Ureter (tissue), 1 donor: ENCODE measurements around the gene ATOSA. TPM values are rescaled to one million over a fixed set of nuclear protein-coding genes. Genes with fewer than 3 reads are reported as not detected.

Source experiments
- DNase-seq: peaks from one replicate; pipeline ENCODE4 v3.0.0-alpha.2; 2020; ENCODE audit warnings: low spot score
- total RNA-seq: library from RNA; stranded (reverse); gene quantifications from one replicate; pipeline ENCODE4 v1.2.4, GENCODE V29; 2023
- donor health status: DM: yes; HTN: yes; CAD: no.

ATOSA gene
- total RNA-seq, 1 donor from 2014 or later: 63.5 TPM

DNA sequence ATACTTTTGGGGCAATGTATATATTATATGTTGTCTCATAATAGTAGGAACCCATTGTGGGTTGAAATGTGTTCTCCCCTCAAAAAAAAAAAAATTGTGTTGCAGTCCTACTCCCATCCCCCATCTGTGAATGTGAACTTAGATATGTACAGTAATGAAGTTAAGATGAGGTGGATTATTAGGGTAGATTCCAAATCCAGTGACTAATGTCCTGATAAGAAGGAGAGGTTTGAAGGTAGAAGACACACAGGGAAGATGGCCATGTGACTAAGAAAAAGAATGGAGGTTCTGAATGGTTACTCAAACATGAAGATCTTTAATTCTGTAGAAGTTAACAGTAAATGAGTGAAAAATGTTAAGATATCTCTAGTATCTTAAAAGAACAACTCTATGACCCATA lies 3.0 kb upstream of the ATOSA start:
- no peak for DNase-seq

DNA sequence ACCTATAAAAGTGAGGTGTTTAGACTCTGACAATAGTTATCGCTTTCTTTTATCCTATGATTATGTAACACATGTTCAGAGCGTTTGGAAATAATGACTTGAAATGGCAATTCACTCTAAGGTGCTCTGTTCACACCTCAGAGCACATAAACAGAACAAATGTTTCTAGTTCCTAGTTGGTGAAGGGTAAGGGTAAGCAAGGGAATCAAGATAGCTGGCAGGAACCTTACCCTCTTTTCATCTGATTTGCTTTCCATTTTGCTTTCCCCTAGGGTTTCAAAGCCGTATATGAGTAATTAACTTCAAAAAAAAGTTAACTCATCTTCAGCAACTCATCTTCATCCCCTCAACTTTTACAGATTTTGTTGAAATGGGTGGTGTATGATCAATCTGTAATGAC lies 2.3 kb upstream of the ATOSA start:
- DNase-seq: no peak

DNA sequence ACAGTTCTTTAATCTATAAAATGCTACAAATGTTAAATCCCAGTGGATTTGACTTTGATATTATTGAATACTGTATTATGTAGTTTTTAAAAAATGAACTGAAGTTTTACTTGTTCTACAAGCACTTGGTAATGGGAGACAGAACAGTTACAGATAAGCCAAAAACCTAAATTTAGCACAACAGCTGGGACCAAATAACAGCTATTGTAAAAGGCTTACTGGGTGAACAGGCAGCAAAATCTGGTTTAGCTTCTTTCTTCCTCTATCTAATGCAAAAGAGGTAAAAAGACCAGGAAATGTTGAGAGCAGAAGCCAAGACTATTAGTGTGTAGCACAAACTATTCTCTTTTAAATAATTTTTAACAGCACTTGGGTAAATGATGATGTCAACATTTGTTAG lies 1.6 kb upstream of the ATOSA start:
- no peak for DNase-seq

DNA sequence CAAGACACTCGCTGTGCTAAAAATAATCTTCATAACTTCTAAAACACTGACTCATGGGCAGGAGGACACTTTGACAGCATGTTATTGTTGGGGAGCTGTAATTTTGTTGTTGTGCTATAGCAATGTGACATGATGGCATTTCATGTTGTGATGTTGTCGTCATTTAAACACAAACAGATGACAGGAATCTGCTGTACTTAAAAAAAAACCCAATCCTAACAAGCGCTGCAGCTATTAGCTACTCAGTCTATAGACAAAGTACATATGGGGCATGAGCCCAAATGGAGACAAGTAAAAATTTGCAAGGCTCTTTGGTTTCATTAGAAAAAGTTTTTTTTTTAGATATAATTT lies 828 bp upstream of the ATOSA start:
- no peak for DNase-seq

DNA sequence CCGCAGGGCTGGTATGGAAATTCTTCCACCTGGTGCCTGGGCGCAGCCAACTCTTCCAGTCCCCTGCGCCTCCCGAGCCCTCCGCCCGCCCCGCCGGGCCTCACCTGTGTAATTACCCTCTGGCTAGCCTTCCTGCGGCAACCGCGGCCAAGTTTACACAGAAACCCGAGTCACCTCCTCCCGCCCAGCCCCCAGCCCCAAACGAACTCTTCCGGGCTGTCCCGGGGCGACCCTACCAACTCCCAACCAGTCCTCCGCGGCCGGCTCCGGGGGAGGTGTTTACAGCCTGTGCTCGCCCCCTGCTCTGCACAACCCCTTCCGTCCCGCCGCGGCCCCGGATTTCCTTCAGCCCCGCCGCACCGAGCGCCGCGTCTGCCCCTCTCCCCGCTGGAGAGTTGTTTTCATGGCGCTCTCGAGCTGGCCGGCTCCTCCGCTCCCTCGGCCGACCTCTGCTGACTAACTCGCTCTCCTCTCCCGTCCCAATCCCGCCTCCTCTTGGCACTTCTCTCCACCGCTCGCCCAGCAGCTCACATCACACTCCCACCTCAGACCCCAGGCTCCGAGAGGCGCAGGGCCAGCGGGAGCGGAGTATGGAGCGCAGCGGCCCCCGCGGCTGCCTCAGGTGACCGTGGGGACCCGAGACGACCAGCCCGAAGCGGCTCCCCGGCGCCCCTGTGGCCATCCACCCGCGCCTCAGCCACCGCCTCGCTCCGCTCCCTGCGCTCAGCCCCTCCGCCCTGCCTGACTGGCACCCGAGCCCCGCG lies 538 bp downstream of the ATOSA start:
- peak; percentile 79 for DNase-seq

DNA sequence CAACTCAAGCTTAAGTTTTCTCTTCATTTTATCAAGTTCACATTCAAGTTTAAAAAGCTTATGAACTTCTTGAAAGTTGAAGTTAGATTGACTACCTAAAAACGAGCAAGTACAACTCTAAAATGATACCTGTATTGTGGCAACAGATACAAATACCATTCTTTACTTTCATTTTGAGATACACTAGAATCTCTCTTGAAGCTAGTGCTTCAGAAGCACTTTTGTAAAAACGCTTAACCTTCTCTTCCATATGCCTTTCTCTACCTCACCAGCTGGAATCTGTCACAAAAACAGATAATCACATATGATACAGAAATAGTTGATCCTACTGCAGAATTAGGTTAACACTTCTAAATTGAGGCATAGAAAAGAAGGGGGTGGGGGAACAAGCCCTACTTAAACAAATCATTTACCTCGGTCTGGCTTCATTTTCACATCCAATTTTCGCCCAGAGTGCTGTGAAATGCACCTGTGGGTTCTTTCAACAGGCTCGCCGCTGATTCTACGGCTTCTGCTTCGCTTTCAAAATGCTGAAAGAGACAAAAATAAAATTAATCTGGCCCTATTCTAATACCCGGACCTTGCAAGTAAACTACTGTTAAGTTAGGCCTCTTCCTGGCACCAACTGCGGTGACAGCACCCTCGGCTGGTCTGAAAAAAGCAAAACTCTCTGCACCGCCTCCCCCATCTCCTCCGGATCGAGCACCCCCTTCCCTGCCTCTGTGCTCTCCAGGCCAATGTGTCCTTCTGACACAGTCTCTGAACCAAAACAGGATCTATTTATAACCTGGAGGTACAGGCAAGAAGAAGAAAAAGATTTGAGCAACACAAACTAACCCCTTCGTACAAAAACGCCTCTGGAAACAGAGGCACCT lies 1.4 kb downstream of the ATOSA start:
- peak; percentile 71 for DNase-seq

DNA sequence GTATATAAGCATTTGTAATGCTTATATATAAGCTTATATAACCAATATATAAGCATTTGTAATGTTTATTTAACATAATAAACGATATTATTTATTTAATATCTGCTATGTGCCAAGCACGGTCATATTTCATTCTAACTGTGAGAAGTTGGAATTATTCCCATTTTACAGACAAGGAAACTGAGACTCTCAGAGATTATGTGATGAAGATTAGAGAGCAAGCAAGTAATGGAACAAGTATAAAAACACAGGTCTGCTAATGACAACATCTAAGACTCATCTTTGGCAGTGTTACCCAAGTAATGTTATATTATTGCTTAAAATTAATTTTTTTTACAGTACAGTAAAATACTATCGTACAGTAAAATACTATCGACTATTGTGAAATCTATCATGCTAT lies 4.4 kb downstream of the ATOSA start:
- no peak for DNase-seq

DNA sequence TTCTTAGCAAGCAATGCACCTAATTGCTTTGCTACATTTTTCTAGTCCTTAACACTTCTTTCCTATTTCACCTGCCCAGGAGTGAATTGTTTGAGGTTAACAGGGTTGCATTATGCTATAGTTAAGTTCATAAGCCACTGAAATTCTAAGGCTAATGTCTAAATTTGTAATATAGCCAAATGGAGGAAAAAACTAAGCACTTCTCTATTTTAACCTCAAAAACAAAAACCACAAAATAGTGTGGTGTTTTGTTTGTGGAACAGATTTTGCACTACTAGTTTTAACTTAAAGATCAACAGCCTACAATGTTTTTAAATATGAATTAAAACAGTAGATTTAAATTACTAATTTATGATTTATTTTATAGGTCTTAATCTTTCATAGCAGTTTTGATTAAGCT lies 5.5 kb downstream of the ATOSA start:
- DNase-seq: no peak

DNA sequence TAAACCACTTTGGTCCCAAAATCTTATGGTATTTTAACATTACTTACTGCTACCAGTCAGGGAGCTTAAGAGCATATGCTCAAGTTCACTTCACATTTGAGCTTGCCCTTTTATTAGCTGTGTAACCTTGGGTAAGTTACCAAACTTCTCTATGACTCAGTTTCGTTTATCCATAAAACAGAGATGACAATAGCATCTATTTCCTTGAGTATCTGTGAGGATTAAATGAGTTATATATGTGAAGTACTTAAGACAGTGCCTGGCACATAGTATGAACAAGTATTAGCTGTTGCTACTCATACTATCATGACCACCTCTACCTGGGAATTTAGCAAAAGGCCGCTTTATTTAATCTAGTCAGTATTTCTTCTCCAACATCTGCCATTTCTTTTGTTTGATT lies 5.9 kb downstream of the ATOSA start:
- no peak for DNase-seq

DNA sequence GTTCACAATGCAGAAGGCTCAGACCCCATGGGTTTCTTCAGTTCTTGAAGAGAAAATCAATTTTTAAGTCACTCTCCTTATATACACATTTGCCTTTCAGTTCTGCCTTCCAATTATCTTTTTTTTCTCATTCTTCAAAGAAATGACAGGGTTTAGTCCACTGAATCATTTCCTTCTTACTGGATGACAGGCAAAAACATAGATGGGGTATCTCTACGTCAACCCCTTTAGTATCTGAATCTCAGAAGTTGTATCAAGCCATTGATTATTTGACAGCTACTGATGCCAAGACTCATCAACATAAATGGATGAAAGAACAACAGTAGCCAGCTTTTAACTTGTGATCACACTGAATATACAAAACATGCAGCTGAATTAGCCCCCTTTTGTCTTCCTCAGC lies 6.5 kb downstream of the ATOSA start:
- no peak for DNase-seq

DNA sequence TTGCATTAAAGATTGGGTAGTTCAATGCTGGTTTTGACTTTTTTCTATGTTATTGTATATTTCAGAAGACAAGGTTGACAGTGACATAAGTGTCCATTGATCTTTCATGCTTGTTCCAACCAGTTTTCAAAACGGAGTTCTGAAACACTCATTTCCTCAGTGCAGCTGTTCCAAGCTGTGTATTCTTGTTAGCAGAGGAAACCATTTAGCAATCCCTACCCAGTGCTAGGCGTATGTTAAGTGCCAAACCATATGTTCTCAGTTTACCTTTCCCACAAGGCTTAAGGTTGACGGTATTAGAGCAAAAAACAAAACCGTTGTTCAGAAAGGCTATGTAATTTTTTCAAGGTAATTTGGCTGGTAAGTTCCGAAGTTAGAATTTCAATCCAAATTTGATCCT lies 9.1 kb downstream of the ATOSA start:
- no peak for DNase-seq

DNA sequence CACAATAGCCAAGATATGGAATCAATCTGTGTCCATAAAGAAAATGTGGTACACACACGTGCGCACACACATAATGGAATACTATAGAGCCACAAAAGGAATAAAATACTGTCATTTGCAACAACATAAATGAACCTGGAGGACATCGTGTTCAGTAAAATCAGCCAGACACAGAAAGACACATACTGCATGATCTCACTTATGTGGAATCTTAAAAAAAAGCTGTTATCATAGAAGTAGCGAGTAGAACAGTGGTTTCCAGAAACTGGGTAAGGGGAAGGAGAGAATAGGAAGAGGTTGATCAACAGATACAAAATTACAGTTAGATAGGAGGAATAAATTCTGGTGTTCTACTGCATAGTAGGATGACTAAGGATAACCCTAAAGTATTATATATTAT lies 11.1 kb downstream of the ATOSA start:
- DNase-seq: no peak

DNA sequence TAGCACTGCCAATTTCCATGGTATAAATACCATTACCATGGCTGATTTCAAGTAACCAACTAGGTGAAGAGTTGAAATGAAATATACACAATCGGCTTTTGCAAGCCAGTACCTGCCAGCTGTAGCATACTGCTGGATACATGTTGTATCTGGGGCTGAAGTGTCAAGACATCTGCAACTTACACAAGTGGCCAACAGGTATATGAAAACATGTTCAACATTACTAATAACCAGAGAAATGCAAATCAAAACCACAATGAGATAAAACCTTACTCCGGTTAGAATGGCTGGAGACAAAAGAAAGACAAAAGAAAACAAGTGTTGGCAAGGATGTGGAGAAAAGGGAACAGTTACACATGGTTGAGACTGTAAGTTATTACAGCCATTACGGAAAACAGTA lies 11.6 kb downstream of the ATOSA start:
- DNase-seq: no peak

DNA sequence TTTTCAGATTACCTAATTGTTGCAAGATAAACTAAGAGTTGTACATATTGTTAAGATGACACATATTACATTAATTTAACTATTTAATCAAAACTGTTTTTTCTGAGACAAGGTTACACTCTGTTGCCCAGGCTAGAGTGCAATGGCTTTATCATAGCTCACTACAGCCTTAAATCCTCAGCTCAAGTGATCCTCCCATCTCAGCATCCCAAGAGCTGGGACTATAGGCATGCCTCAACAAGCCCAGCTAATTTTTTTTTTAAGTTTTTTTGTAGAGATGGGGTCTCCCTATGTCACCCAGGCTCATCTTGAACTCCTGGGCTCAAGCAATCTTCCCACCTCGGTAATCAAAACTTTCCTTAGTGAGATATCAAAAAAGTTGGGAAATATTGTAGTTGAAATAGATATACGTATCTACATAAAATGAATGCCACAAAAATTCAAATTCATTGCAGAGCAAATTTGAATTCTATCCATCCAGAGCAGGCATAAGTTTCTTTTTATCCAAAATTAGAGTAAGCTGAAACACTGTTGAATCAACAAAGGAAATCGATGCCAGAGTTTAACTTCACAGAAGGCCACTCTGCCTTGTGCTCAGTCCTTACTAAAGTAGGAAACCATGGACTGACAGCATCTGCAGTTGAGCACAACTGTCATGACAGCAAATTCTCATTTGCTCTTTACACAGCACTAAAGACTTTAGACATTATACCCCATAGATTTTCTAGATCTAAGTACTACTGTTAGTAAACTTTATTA lies 15.5 kb downstream of the ATOSA start:
- DNase-seq: no peak

DNA sequence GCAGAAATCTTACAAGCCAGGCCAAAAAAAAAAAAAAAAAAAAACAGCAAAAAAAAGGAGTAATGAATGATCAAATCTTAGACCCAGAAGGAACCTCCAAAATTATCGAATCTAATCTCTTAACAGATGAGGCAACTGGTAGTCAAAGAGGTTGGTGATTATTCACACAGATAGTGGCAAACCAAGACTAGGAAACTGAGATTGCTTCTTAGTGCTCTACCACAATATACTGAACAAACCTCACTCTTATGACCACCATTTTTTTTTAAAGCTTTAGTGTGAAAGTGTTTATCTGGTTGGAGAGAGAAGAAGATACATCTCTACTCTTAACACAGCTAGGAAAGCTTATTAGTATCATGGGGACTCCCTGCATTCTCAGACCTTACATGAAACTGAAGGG lies 17.3 kb downstream of the ATOSA start:
- no peak for DNase-seq

DNA sequence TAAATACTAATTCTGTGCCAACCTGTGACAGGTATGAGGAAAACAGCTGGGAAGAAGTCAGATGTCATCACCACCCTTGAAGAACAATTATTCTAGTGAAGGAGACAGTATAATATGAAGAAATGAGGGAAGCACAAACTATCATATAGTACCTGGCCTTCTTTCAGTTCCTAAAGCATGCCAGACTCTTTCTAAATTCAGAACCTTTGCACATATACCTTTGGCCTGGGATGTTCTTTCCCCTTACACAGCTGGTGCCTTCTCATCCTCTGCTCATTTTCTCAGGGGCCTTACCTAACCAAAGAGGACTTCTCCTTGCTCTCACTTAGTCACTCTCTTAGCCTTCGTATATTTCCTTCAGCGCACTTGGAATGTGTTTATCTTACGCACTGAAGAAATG lies 19.0 kb downstream of the ATOSA start:
- no peak for DNase-seq

DNA sequence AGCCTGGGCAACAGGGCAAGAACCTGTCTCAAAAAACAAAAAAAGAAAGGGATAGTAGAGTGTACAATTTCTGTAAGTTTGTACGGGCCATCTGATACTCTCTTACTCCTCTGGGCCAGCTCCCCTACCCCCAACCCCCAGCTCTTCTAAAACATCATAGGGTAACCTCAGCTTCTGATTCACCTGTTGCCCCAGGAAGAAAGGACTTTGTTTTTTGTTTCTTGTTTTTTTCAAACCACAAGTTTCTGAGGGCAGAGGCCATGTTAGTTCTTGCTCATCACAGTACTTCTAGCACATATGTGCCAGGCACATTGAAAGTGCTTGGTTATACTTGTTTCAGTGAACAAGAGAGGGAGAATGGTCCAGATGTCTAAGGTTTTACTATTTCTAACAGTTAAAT lies 20.2 kb downstream of the ATOSA start:
- no peak for DNase-seq

DNA sequence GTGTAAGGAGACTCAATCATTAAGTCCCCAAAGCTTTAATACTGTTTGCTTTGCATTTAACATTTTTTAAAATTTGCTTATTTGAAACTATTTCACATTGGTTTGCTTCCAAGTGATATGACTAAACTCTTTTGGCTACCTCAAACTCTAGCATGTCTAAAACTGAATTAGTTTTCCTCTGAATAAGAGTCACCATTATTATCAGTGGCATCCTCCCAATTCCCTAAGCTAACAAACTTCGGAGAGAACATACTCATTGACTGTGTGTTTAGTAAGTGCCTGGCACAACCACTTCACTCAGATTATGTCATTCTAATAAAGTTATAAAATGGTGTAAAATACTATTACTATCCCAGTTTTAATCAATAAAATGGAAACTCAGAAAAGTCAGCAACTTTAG lies 21.9 kb downstream of the ATOSA start:
- DNase-seq: no peak

DNA sequence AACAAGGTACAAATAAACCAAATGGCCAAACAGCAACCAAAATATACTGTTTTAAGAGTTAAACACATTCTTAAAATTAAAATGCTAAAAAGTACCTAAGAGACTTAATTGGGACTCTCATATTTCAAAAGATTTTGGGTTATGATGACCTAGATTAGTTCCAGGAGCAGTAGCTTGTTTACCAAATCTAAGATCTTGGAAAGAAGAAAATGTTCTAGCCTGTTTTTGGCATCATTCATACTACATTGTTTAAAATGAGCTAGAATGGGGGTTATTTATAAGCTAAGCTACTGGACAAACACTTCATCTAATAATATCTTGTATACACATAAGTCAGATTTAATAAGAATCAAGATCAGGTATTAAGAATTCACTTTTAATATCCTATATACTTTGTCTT lies 22.8 kb downstream of the ATOSA start:
- DNase-seq: no peak

DNA sequence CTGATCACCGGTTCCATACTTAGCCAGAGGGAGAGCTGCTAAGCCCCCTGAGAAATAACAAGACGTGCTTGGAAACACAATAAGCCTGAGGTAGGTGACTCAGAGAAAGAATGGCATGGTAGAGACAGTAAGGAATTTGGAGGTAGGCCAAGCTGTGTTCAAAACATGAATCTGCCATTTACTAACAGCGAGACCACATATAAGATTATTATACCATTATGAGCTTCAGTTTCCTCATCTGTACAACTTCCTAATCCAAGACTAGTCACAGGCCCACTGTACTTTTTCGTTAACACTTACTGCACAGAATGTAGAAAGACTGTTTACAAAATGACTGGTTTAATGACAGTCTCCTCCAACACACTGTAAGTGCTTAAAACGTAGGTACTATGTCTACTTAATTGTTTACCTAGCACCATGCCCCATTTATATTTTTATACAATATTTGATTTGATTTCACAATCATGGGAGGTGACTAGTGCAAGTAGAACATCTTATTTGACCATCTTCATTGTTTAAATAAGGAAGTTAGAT lies 25.7 kb downstream of the ATOSA start:
- no peak for DNase-seq

DNA sequence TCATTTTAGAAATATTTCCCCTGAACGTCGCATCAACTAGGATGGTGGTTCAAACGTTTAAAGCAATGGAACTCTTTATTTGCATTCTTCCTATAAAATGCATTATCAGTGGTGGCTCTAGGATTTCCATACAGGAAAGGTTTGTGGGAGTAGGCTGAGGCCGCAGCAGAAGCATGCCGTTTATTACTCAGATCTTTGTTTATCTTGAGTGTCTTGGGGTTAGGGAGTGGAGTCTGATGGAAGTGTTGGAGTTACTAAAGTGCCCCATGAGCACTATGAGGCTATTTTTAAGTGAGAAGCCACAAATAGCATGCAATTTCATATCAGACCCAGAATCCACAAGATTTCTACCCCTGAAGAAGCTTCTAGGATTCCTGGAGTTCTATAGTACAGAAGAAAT lies 26.2 kb downstream of the ATOSA start:
- no peak for DNase-seq

DNA sequence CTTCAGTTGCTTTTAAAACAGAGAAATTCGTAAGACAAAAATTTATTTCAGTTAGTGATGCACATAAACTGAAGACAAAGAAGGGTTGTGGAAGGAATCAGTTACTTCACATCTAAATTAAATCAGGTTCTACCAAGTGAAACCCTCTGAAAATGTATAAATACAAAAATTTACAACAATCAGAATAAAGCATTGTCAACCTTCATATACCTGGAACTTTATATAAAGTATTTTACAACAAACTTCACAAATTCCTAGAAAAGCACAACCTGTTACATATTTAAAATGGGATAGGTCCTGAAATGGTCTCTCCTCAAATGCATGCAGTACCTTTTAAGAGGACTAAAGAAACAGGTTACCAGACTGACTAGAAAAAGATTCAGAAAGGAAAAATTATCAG lies 26.9 kb downstream of the ATOSA start:
- DNase-seq: no peak
